Measurements from ENCODE around the gene THSD7A.

DNA sequence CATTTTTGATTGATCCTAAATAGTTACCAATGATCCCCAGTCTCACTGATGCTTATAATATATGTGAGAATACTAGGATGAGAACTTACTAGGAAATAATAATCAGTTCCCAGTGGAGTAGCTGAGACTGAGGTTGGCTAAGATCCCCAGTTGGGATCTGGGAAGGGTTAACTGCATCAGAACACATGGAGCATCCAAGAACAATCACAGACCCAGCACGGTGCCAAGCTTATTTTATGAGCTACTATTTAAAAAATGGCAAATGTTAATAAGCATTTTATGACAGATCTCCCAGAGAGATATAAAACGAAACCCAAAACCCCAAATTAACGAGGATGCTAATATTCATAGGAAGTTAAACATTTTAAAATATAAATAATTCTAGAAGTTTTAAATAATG lies 379.5 kb downstream of the THSD7A start:
- TF ChIP-seq, protein P1, sequence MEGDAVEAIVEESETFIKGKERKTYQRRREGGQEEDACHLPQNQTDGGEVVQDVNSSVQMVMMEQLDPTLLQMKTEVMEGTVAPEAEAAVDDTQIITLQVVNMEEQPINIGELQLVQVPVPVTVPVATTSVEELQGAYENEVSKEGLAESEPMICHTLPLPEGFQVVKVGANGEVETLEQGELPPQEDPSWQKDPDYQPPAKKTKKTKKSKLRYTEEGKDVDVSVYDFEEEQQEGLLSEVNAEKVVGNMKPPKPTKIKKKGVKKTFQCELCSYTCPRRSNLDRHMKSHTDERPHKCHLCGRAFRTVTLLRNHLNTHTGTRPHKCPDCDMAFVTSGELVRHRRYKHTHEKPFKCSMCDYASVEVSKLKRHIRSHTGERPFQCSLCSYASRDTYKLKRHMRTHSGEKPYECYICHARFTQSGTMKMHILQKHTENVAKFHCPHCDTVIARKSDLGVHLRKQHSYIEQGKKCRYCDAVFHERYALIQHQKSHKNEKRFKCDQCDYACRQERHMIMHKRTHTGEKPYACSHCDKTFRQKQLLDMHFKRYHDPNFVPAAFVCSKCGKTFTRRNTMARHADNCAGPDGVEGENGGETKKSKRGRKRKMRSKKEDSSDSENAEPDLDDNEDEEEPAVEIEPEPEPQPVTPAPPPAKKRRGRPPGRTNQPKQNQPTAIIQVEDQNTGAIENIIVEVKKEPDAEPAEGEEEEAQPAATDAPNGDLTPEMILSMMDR (IDR thresholded peaks at IDR 0.05; ENCODE audit: low read depth, low read length) = no peak
- no peak for TF ChIP-seq EZH2phosphoT487 (IDR thresholded peaks at IDR 0.05; ENCODE audit: low read depth)
